Stromal cell of bone marrow (primary cell): Measurements from ENCODE around the gene DIS3L2.
A peak's percentile ranks its signal among the peaks of the same experiment; 100 is the strongest.

Experiments
- DNase-seq: peaks from one replicate; pipeline ENCODE4 v3.0.0-alpha.2; 2012; ENCODE audit warnings: low read depth

The DIS3L2 gene

DNA sequence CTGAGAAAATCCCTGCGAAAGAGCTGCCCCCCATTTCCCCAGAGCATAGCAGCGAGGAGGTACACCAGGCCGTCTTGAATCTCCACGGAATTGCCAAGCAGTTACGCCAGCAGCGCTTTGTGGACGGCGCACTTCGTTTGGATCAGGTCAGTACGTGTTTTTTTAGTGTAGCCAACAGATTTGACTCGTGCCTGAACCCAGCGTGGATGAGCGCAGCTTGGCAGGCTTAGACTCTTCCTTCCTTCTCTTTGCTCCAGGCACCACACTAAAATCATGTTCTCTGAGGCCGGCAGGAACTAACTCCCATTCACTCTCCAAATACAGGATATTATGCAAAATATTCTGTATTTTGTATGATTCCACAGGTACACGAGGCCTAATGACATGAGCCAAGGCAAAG, 301.8 kb downstream of the DIS3L2 start:
- no peak for DNase-seq

GRCh38 chr2:232264081-232264480, 302.6 kb downstream of the DIS3L2 start:
- no peak for DNase-seq

DNA sequence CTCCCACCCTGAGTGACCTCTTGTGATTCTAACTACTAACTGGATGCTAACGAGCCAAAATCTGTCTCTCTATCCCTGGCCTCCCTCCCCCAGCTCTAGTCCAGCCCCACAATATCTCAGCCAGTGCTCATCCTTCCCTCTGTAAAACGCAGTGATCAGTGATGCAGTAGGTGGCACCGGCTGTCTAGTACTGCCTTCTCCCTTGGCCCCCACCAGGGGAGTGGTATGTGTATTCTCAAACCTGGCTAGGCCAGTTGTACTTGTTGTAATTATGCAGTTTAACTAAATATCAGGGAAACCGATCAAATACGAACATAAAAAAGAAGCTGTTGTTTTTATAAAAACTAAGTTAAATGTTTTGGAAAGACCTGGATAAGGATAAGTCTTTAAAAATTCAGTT, 303.8 kb downstream of the DIS3L2 start:
- DNase-seq, result no peak

- DNase-seq, result no peak
These were observed 307.2 kb downstream of the DIS3L2 start for GRCh38 chr2:232268636-232269165.

DNA sequence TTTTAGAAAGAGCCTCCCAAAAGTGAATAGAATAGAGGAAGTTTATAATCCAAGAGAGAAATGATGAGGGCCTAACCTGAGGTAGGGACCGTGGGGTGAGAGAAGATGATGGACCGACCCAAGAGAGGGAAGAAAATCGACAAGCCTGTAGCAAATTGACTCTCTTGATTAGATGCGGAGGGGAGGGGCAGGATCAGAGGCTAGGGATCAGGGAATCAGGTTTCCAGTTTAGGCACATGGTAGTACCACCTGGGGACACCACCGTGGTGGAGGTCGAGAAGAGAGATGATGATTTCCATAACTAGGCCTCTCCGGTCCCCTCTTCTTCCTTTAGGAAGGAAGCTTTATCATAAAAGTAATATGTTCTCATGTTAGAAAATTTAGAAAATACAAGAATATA, 308.4 kb downstream of the DIS3L2 start:
- no peak for DNase-seq

DNA sequence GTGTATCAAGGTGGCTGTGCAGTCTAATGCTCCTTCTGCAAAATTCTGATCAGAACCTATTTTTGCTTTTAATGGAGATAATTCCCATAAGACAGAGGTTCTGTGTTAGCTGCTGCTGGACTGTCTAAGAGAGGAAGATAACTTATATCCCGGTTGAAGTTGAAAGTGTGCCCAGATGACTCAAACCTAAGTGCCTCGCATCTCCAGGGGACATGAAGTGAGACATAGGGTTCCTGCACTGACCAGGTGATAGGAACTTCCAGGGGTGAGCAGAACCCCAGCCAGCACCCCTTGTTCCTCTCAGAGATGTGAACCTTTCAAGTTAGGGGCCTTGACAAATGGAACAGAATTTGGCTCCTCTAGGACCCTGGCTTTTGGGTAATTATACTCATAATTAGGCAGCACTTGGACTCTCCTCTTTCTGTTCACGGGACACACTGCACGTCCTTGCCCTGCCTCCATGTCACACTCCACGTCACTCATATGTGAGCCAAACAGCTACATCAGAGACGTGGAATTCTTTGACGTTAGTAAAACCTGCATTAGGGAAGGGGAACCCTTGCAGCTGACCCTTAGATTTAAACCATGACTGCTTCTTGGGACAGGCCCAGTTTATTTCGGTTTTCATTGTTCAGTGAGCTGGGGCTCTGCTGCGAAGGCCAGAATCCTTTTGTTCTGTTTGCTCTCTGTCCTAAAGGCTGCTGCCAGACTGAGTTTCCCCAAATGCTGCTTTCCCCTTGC, 312.6 kb downstream of the DIS3L2 start:
- no peak for DNase-seq

DNA sequence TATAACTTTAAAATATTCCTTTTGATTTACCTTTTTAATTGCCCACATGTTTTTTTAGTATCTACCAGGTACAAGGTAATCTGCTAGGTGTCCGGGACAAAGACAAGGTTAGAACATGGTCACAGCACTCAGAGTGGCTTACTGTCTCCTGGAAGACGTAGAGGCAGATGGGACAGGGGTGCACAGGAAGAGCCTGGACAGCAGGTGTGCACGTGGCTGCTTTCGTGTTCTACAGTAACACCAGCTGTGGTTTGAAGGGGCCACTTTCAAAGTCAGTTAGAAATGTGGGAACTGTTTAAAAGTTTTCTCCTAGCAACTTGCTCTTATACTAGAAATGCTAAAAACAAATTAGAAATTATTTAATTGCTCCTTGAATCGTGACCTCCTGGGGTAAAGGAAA, 314.2 kb downstream of the DIS3L2 start:
- no peak for DNase-seq

GRCh38 chr2:232276084-232276732, 314.7 kb downstream of the DIS3L2 start:
- no peak for DNase-seq

GRCh38 chr2:232276733-232277313, 315.3 kb downstream of the DIS3L2 start:
- DNase-seq, result no peak

- DNase-seq, result no peak
These were observed 317.0 kb downstream of the DIS3L2 start for GRCh38 chr2:232278534-232278933.

DNA sequence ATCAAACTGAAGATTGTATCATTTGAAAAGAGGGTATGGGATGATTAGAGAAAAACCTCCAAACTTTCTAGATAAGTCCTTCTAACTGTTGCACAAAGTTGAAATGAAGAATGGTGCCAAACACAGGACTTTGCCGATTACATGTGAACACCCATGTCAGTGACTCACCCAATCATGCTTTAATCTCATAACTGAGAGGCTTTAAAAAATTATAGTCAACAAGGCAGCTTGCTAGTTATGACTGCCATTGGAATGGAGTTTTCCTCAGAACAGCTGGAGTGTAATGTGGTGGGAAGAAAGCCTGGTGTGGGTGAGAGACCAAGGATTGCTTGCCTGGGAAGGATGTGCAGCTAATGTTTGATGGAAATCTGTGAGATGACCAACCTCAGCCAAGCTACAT, 318.8 kb downstream of the DIS3L2 start:
- no peak for DNase-seq

GRCh38 chr2:232281858-232282507, 320.5 kb downstream of the DIS3L2 start:
- no peak for DNase-seq

- DNase-seq, result no peak
These were observed 321.1 kb downstream of the DIS3L2 start for GRCh38 chr2:232282508-232283055.

DNA sequence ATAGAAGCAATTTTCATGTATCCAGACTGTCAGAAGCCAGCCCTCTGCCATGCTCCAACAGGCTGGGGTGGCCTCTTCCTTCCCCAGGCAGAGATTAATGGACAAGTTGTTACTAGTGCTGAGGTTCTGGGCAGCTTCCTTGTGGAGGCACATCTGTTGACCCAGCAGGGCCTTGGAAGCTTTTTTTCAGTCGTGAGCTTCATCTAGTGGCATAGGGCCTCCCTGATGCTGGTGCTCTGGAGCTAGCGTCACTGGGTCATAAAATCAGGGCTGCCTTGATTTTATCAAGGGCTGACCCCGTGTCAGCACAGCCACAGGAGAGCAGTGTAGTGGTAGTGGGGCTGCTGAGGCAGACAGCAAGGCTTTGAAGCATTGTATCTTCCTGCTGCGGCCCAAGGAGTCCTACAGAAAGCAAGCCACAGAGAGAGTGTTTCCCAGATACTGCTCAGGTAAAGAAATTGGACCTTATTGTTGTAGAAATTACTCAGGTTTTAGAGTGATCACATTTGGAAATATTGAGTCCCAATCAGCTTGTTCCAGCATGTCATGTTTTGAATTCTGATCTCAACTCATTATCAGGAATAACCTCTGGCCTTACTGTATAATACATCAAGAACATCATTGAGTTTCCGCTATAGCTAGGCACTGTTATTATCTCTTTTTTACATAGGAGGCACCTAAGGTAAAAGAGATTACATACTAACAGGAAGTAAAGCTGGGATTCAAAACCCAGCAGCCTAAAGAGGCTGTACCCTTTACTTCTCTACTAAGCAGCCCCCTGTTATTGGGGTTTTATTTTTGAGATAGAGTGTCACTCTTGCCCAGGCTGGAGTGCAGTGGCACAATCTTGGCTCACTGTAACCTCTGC, 324.7 kb downstream of the DIS3L2 start:
- DNase-seq, result no peak

- no peak for DNase-seq
These were observed 325.8 kb downstream of the DIS3L2 start for GRCh38 chr2:232287316-232287715.

DNA sequence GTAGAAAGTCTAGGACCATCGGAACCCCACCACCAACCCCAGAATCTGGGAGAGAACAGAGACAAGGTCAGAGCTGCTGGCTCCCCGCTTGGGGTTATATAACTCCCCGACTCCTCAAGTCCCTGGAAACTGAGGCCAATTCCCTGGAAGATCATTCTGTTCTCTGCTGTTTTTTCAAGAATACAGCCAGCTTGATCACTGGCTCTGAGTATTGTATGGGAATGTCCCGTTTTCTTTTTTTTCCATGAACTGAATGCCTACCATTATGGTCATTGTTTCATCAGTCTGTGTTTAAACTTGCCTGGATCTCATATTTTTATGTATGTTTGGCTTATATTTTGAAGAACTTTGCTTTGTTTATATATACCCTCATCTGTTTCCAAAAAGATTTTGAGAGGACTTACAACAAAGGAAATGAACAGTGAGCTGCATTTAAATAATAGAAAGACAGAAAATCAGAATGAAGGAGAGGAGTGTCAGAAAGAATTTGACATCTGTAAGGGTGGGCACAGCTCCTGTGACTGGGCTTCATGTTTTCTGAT, 327.0 kb downstream of the DIS3L2 start:
- no peak for DNase-seq

GRCh38 chr2:232290668-232291067, 329.2 kb downstream of the DIS3L2 start:
- DNase-seq, result no peak

DNA sequence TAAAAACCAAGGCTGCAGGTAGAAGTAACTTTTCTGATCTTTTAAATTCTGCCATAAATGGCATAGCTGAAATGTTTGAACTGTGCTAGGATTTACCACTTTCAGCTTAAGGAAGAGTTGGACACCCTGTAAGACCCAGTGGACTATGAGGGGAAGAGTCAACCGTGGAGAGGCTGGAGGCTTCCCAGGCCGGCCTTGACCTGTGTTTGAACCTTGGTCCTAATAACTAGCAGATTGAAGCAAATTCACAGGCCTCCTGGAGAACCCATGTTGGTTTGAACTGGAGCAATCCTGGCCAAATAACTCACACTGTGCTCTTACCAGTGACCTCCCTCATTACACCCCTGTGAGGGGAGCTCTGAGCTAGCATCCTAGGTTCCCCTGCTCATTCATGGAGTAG, 329.8 kb downstream of the DIS3L2 start:
- no peak for DNase-seq

GRCh38 chr2:232292395-232293154, 331.1 kb downstream of the DIS3L2 start:
- peak; percentile 21 for DNase-seq

DNA sequence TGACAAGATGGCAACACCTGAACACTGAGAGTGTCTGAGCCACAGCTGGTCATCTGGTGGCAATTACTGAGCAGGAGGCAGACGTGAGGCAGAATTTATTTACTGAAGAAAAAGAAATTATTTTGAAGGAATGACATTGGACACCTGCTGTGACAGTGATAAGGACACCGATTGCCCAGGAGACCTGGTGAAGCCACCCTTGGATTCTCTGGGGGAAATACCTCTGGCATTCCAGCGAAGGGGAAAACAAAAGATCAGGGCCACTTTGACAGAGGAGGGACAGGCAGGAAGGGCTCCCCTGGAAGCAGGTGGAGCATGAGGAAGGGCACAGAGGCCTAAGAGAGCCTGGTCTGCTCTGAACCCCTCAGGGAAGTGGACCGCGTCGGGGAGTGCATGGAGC, 331.7 kb downstream of the DIS3L2 start:
- no peak for DNase-seq
